ENCODE results near the gene CLDN22.

Gene CLDN22

GRCh38 chr4:183320211-183321059, at the start of gene CLDN22:
TSS of gene CLDN22 (minus strand) at chr4:183320276. CDS start at chr4:183320218, 58 bp downstream.
- no peak for DNase-seq

- no peak for DNase-seq
These were observed 49.0 kb upstream of the CLDN22 start for GRCh38 chr4:183369073-183369472.

- DNase-seq: no peak
These were observed 46.2 kb upstream of the CLDN22 start for GRCh38 chr4:183366206-183366835.

GRCh38 chr4:183364025-183364424, 43.9 kb upstream of the CLDN22 start:
- peak in 1 of 56 donors; percentile 4 for DNase-seq

- no peak for DNase-seq
These were observed 43.0 kb upstream of the CLDN22 start for GRCh38 chr4:183362916-183363542.

- no peak for DNase-seq
These were observed 42.0 kb upstream of the CLDN22 start for GRCh38 chr4:183362036-183362435.

- DNase-seq: peak in 2 of 56 donors; percentile 8 to 24
These were observed 40.3 kb upstream of the CLDN22 start for GRCh38 chr4:183360161-183360919.

GRCh38 chr4:183358215-183358755, 38.2 kb upstream of the CLDN22 start:
- DNase-seq: no peak

- no peak for DNase-seq
These were observed 37.0 kb upstream of the CLDN22 start for GRCh38 chr4:183356931-183357675.

GRCh38 chr4:183356173-183356830, 36.2 kb upstream of the CLDN22 start:
- no peak for DNase-seq

- no peak for DNase-seq
These were observed 35.3 kb upstream of the CLDN22 start for GRCh38 chr4:183355405-183355804.

- no peak for DNase-seq
These were observed 34.1 kb upstream of the CLDN22 start for GRCh38 chr4:183354219-183354618.

- DNase-seq: no peak
These were observed 33.5 kb upstream of the CLDN22 start for GRCh38 chr4:183353557-183353956.

- no peak for DNase-seq
These were observed 32.5 kb upstream of the CLDN22 start for GRCh38 chr4:183352546-183352945.

GRCh38 chr4:183350317-183351071, 30.4 kb upstream of the CLDN22 start:
- DNase-seq: no peak

GRCh38 chr4:183349673-183350072, 29.6 kb upstream of the CLDN22 start:
- no peak for DNase-seq

- DNase-seq: no peak
These were observed 28.9 kb upstream of the CLDN22 start for GRCh38 chr4:183348706-183349659.

- DNase-seq: no peak
These were observed 28.1 kb upstream of the CLDN22 start for GRCh38 chr4:183348136-183348535.

Measured in amygdala (tissue), 56 donors.